ENCODE data around the gene KNDC1.
"Not testable (repeated sequence)": the region's sequence is repeated elsewhere in the genome, so short reads cannot be mapped to it uniquely, and the experiment has no call there.

- TF ChIP-seq CTCF, POLR2A (IDR thresholded peaks at IDR 0.05): not testable (repeated sequence)
Observed at GRCh38 chr10:133234796-133235195, 74.8 kb downstream of the KNDC1 start.
